C4-2B (cell line): ENCODE measurements around the gene STX18.

Experiments used
- ZFX ChIP-seq: fragments of 450-650 bp; IDR thresholded peaks from 2 replicates; pipeline ENCODE4 v1.6.1; 2017
- TF ChIP-seq, protein P1 (sequence below): fragments of 450-650 bp; conservative IDR thresholded peaks from 2 replicates; pipeline ENCODE4 v1.5.1; 2017; ENCODE audit warnings: mild to moderate bottlenecking

DNA sequence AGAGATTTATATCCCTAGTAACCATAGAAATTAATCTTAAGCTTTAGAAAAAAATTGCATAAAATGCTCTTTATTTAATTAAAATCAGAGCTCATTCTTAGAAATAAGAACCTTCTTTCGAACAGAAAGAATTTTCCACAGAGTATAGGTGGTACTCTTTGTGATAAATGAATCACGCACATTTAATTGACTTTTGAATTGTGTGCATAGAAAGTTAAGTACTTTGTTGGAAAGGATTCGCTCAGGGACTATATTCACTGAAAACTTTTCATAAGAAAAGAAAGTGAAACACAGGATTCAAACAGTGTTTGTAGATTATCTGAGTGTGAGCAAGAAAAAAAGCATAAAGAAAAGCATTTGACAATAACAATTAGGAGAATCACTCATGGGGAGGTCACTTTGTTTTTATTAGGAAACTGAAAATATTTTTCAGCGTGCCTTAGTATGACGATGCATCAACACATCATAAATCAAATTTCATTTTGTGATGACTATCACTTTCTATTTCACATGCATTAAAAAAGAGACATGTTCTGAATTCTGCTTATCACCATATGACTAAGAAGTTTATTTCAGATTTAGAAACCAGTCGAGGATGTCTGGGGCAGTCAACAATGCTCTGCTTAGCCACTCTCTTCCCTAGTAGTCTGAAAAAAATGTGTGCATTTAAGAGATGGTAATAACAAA lies 49.5 kb downstream of the STX18 start:
- TF ChIP-seq, protein P1, sequence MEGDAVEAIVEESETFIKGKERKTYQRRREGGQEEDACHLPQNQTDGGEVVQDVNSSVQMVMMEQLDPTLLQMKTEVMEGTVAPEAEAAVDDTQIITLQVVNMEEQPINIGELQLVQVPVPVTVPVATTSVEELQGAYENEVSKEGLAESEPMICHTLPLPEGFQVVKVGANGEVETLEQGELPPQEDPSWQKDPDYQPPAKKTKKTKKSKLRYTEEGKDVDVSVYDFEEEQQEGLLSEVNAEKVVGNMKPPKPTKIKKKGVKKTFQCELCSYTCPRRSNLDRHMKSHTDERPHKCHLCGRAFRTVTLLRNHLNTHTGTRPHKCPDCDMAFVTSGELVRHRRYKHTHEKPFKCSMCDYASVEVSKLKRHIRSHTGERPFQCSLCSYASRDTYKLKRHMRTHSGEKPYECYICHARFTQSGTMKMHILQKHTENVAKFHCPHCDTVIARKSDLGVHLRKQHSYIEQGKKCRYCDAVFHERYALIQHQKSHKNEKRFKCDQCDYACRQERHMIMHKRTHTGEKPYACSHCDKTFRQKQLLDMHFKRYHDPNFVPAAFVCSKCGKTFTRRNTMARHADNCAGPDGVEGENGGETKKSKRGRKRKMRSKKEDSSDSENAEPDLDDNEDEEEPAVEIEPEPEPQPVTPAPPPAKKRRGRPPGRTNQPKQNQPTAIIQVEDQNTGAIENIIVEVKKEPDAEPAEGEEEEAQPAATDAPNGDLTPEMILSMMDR: no peak
- no peak for TF ChIP-seq ZFX
